Muscle of leg (tissue), 11 donors: Measurements from ENCODE around the gene ANK3. TPM values are rescaled to one million over a fixed set of nuclear protein-coding genes. Genes with fewer than 3 reads are reported as not detected.

Experiments
- DNase-seq: peaks from one replicate; pipeline ENCODE4 v3.0.0; 2013
- H3K27ac ChIP-seq: one replicate; pipeline ENCODE4 v1.5.1; 2013; ENCODE audit warnings: mild to moderate bottlenecking, low read length, control low read depth
- H3K27me3 ChIP-seq: one replicate; pipeline ENCODE4 v1.6.1; 2013; ENCODE audit warnings: low read length; ENCODE audit not compliant: control insufficient read depth, insufficient read depth
- H3K36me3 ChIP-seq: one replicate; pipeline ENCODE4 v1.6.1; 2013; ENCODE audit warnings: low read length; ENCODE audit not compliant: control insufficient read depth, insufficient read depth
- H3K4me1 ChIP-seq: one replicate; pipeline ENCODE4 v1.6.1; 2013; ENCODE audit warnings: low read length; ENCODE audit not compliant: control insufficient read depth, insufficient read depth
- H3K4me3 ChIP-seq: one replicate; pipeline ENCODE4 v1.5.1; 2013; ENCODE audit warnings: low read length, control low read depth
- H3K9me3 ChIP-seq: replicated peaks from 2 replicates; pipeline ENCODE4 v1.6.1; 2013; ENCODE audit warnings: low read depth, low read length; ENCODE audit not compliant: control insufficient read depth
- WGBS: methylation state at CpG from one replicate; pipeline ENCODE4 v1.1.5; 2013; ENCODE audit warnings: missing lambda C conversion rate; ENCODE audit not compliant: insufficient coverage; 5-methylcytosine and 5-hydroxymethylcytosine counted together
- polyA plus RNA-seq, 8 donors: library from polyadenylated mRNA; unstranded; fragments of 120-200 nt; gene quantifications; one replicate each; pipeline versions ENCODE4 v1.2.1 to v1.2.3, GENCODE V29; 2013; ENCODE audit warnings: inconsistent platforms in 1 of 8, low replicate concordance in 1 of 8; ENCODE audit not compliant: insufficient read length in 8 of 8, insufficient read depth in 1 of 8
- total RNA-seq: library from RNA; stranded (reverse); fragments of 120-200 nt; gene quantifications from one replicate; pipeline ENCODE4 v1.2.4, GENCODE V29; 2013

The ANK3 gene
- total and polyA plus RNA-seq, 9 donors = 64.0 to 158 (median 90.8) TPM

DNA sequence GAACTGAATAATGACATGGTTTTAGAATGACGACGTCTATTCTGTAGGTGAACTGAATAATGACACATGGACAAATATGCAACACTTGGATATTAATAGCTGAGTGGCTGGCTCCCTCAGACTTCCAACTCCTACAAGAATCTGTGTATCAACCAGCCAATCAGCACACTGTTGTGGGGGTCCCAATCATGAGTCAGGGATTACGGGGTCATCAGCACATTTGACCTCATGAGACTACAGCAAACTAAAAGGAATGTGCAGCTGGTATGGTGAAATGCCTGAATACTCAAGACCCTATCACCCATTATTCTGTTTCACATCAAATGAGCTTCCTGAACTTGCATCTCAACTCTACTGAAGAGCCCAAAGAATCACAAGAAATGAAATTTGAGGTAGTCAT lies 192.5 kb downstream of the ANK3 start:
- H3K36me3 ChIP-seq = no peaks in the 10 kb centered on the region

DNA sequence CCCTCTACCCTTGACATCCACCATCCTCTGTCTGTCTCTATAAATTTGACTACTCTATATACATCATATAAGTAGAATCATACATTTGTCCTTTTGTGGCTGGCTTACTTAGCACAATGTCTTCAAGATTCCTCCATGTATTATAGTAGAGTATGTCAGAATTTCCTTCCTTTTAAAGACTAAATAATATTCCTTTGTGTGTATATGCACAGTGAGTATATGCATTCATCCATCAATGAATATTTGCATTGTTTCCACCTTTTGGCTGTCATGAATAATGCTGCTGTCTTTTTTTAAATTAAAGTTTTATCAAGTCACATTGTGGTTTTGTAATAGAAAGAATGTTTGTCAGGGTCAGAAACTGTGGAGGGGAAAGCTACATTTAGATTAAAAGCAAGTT lies 195.3 kb downstream of the ANK3 start:
- H3K36me3 ChIP-seq = no peaks in the 10 kb centered on the region
- no peak overlapping the region for H3K27ac ChIP-seq

More for the DNA sequence above, 192.5 kb downstream of the ANK3 start:
- Histone ChIP-seq H3K27ac (no peak overlapping the region), H3K27me3 (no peaks in the 10 kb centered on the region), H3K9me3 (no peaks in the 10 kb centered on the region), H3K4me3 (no peak overlapping the region), H3K4me1 (peaks cover 3% of the 10 kb centered on the region)
- DNase-seq = no peak
- WGBS = no CpG with 5 or more reads among the region's 3 CpGs

DNA sequence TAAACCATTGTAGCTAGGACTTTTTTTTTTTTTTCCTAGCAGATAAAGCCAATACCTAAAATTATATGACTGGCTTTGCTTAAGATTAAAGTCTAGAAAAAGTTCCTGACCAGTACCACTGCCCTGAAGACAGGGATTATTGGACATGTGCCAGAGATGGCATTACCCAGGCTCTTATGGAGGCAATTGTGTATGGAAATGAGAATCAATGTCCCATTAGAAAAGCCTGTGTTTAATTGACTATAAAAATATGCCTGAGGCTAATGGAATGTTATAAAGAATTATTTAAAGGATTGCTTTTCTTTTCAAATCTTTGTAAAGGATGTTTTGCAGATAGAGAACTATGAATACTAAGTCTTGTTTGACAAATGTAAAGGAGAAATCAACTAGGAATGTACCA lies 196.7 kb downstream of the ANK3 start:
- Histone ChIP-seq H3K27ac (no peak overlapping the region), H3K27me3 (no peaks in the 10 kb centered on the region), H3K36me3 (no peaks in the 10 kb centered on the region), H3K4me3 (no peak overlapping the region), H3K4me1 (peaks cover 2% of the 10 kb centered on the region), H3K9me3 (no peaks in the 10 kb centered on the region)
- no peak for DNase-seq

More for the DNA sequence above, 195.3 kb downstream of the ANK3 start:
- Histone ChIP-seq H3K4me3 (no peak overlapping the region), H3K4me1 (no peaks in the 10 kb centered on the region), H3K9me3 (no peaks in the 10 kb centered on the region), H3K27me3 (no peaks in the 10 kb centered on the region)
- no peak for DNase-seq

DNA sequence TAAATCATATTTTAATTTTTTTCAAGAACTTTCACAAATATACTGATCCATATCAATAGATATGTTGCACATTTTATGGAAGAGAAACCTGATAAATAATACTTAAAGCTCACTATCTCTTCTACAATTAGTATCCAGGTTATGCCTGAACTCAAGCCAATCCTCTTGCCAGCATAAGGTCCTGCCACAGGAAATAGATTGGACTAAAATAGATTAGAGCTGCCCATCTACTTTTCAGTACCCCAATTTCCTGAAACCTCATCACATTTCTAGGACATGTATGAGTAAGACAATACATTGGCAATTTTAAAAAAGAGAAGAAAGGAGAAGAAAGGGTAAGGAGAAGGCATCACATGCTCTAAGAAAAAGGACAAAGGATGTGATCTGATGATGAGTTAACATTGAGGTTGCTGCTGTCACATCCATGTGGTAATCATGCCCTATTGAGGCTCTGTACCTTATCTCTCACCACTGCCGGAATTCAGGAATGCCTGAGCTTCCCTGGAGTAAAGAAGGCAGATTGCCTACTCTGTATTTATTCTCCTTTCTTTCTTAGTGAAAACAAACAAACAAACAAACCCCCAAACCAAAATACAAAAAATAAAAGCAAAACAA lies 199.7 kb downstream of the ANK3 start:
- no peaks in the 10 kb centered on the region for H3K27me3 ChIP-seq
- no CpG with 5 or more reads among the region's 1 CpG for WGBS
- H3K4me3 ChIP-seq = no peak overlapping the region
- DNase-seq = no peak
- no peaks in the 10 kb centered on the region for H3K9me3 ChIP-seq
- no peaks in the 10 kb centered on the region for H3K36me3 ChIP-seq
- H3K4me1 ChIP-seq = peaks cover 2% of the 10 kb centered on the region
- no peak overlapping the region for H3K27ac ChIP-seq

DNA sequence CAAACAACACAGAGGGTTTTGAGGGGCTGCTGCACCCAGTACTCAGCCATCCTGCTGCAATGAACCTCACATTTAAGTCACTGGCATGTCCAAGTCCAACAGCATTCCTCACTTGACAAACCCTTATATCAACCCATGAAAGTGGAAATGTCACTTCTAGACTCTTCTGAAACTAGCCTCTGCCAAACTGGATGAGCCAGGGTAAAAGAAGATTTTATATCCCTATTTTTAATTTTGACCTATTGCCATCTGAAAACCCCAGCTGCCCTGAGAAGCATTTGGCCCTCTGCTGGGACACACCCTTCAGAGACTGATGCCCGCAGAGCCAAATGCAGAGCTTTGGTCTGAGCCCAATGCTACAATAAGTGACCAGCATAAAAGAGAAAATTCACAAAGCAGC lies 201.1 kb downstream of the ANK3 start:
- no peak for DNase-seq
- Histone ChIP-seq H3K27ac (no peak overlapping the region), H3K9me3 (no peaks in the 10 kb centered on the region), H3K27me3 (no peaks in the 10 kb centered on the region), H3K4me1 (peaks cover 2% of the 10 kb centered on the region), H3K36me3 (no peaks in the 10 kb centered on the region), H3K4me3 (no peak overlapping the region)
- no CpG with 5 or more reads among the region's 1 CpG for WGBS

DNA sequence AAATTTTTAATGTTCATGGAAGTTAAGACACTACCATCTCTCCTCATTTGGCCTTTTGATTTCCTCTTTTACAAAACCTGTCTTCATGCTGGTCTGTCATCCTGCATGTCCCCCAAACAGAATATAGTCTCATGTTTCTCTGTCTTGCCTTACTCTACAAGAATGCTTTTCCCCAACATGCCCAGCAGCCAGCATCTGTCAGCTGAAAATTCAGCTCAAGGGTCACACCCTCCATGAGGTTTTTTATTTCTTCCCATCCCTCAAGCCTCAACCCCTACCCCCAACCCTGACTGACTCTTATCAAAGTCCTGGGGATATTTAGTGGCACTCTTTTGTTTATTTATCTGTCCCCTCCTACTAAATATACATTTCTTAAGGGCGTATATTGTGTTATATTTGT lies 202.0 kb downstream of the ANK3 start:
- no peak for DNase-seq
- no CpG with 5 or more reads among the region's 1 CpG for WGBS
- peaks cover 2% of the 10 kb centered on the region for H3K4me1 ChIP-seq
- no peak overlapping the region for H3K27ac ChIP-seq
- no peaks in the 10 kb centered on the region for H3K27me3 ChIP-seq
- no peaks in the 10 kb centered on the region for H3K9me3 ChIP-seq
- no peaks in the 10 kb centered on the region for H3K36me3 ChIP-seq
- no peak overlapping the region for H3K4me3 ChIP-seq

DNA sequence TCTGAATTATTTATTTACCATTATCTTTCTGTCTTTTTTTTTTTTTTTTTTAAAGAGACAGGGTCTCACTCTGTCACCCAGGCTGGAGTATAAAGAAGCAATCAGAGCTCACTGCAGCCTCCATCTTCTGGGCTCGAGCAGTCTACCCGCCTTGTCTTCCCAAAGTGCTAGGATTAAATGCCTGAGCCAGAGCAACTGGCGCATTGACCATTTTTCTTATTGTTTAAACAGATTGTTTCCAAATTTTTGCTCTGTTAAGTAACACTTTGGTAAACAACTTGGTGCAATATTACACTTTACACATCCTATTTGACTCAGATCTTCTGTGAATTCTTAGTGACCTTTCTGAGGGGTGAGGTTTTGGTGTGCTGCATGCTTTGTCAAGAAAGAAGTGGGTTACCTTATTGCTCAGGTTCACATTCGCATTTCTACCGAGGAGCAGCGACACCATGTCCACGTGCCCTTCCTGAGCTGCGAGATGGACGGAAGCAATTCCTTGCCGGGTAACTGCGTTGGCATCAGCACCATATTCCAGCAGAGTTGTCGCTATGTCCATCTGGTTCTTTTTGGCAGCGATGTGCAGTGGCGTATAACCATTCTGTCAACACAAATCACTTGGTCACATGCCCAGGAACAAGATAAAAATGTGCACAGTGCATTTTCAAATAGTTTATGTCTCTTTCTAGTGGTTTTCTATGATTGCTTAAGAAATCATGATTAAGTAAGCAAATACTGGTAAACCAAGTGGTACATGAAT lies 203.2 kb downstream of the ANK3 start:
- peak; percentile 29 for DNase-seq
- Histone ChIP-seq H3K4me1 (peaks cover 2% of the 10 kb centered on the region), H3K4me3 (no peak overlapping the region), H3K9me3 (no peaks in the 10 kb centered on the region), H3K27ac (no peak overlapping the region), H3K27me3 (no peaks in the 10 kb centered on the region), H3K36me3 (no peaks in the 10 kb centered on the region)
- WGBS = 85% methylated on average over 10 of the region's 14 CpGs

DNA sequence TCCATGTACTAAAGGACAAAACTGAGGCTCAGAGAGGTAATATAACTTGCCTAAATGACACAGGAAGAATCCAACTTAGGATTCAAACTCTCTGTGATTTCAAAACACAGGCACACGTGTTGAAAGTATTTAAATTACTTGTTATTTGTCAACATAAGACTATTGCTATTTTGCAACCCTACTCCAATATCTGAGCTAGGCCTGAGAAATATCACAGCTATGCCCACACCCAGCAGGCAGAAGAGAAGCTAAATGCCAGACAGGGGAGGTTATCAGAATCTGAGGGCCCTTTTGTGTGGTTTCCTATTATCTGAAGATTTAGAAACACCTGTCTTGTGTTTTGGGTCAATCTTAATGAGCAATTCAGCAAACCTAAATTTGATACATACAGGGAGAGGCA lies 204.3 kb downstream of the ANK3 start:
- Histone ChIP-seq H3K36me3 (no peaks in the 10 kb centered on the region), H3K4me1 (peaks cover 2% of the 10 kb centered on the region), H3K27me3 (no peaks in the 10 kb centered on the region), H3K9me3 (no peaks in the 10 kb centered on the region), H3K4me3 (no peak overlapping the region), H3K27ac (no peak overlapping the region)
- WGBS = no CpG with 5 or more reads among the region's 1 CpG
- no peak for DNase-seq

DNA sequence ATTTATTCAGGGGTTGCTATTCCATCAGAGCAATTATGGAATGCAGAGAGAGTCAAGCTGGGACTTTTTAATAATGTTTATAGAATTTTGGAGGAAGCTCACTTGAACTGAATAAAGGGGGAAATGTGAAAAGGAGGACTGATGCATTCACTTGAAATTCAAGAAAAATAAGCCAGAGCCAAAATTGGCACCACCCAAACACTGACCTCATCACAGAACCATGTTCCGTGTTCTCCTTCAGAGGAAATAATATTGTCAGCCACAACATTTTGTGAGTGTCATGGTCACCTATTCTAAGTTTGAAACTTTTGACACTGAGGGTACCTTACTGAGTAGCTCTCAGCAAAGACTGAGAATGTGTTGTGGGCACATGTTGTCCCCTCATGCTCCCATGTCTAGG lies 207.0 kb downstream of the ANK3 start:
- Histone ChIP-seq H3K27me3 (no peaks in the 10 kb centered on the region), H3K4me3 (no peak overlapping the region), H3K9me3 (no peaks in the 10 kb centered on the region), H3K27ac (no peak overlapping the region), H3K4me1 (no peaks in the 10 kb centered on the region), H3K36me3 (no peaks in the 10 kb centered on the region)
- no CpG with 5 or more reads among the region's 1 CpG for WGBS
- DNase-seq = peak; percentile 28

DNA sequence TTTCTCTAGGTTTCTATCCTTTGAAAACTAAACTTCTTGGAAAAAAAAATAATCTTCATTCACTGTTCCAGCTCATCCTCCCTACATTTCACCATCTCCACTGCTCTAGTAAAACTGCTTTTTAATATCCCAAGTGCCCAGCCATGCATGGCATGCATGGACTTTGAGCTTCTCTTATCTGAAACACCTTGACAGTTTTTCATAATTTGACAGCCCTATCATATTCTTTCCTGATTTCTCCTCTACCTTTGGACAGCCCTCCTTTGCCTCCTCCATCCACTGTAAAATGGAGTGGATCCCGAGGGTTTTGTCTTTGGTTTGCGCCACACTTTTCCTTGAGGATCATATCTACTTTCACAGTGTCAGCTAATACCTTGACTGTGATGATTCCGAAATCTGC lies 212.8 kb downstream of the ANK3 start:
- Histone ChIP-seq H3K27ac (no peak overlapping the region), H3K4me3 (no peak overlapping the region), H3K9me3 (no peaks in the 10 kb centered on the region), H3K27me3 (no peaks in the 10 kb centered on the region), H3K4me1 (no peaks in the 10 kb centered on the region), H3K36me3 (no peaks in the 10 kb centered on the region)
- no peak for DNase-seq
- WGBS = 100% methylated on average over 2 of the region's 3 CpGs
